Stomach (tissue), 9 donors: ENCODE measurements around the gene IRF1. TPM values are rescaled to one million over a fixed set of nuclear protein-coding genes. Genes with fewer than 3 reads are reported as not detected.
A peak's percentile ranks its signal among the peaks of the same experiment; 100 is the strongest.

ENCODE experiments used
- DNase-seq, 2 donors: peaks; one replicate each; pipeline versions ENCODE4 v3.0.0 to v3.0.0-alpha.2; 2013 to 2019
- H3K27ac ChIP-seq, 5 donors: fragments of 200-600 bp in 4 of 5; sonication (generic) in 4 of 5; one replicate each; pipeline ENCODE4 v1.5.1; 2013 to 2019; ENCODE audit warnings: mild to moderate bottlenecking in 1 of 5, moderate library complexity in 1 of 5
- H3K27me3 ChIP-seq, 3 donors: fragments of 200-600 bp; sonication (generic); one replicate each; pipeline ENCODE4 v1.5.1; 2017 to 2019; ENCODE audit warnings: mixed run types in 1 of 3
- H3K36me3 ChIP-seq, 4 donors: fragments of 200-600 bp; sonication (generic); 1 replicate in 3 of 4; 2 replicates in 1 of 4; pipeline ENCODE4 v1.5.1; 2016 to 2019
- H3K4me1 ChIP-seq, 4 donors: fragments of 200-600 bp; sonication (generic); one replicate each; pipeline ENCODE4 v1.5.1; 2016 to 2019
- H3K4me3 ChIP-seq, 4 donors: fragments of 200-600 bp; sonication (generic) in 3 of 4; one replicate each; pipeline ENCODE4 v1.5.1; 2016 to 2019; ENCODE audit warnings: mild to moderate bottlenecking in 1 of 4
- H3K9me3 ChIP-seq, 4 donors: fragments of 200-600 bp; sonication (generic); one replicate each; pipeline ENCODE4 v1.5.1; 2016 to 2019
- CTCF ChIP-seq, 7 experiments: fragments of 450-650 bp in 4 of 7; fragments of 200-600 bp in 3 of 7; sonication (generic) in 3 of 7; IDR thresholded peaks; one replicate each; pipeline ENCODE4 v1.5.1; 2016 to 2019; ENCODE audit warnings: antibody characterized with exemption in 7 of 7, control low read depth in 2 of 7, mild to moderate bottlenecking in 1 of 7
- EP300 ChIP-seq: sonication (generic); formaldehyde crosslinking; IDR thresholded peaks from one replicate; pipeline ENCODE4 v1.6.1; 2017; ENCODE audit warnings: antibody characterized with exemption
- POLR2A ChIP-seq, 4 donors: fragments of 450-650 bp; IDR thresholded peaks; one replicate each; pipeline ENCODE4 v1.6.1; 2016; ENCODE audit warnings: antibody characterized with exemption in 4 of 4, control low read depth in 2 of 4, mild to moderate bottlenecking in 1 of 4, moderate library complexity in 1 of 4
- POLR2AphosphoS5 ChIP-seq, 3 donors: sonication (generic); formaldehyde crosslinking; IDR thresholded peaks; one replicate each; pipeline ENCODE4 v1.6.1; 2016; ENCODE audit warnings: antibody characterized with exemption in 3 of 3
- WGBS, 5 donors: extraction: QIAGEN DNeasy Blood & Tissue Kit in 3 of 5; methylation state at CpG; one replicate each; pipeline versions ENCODE4 v1.1.5 to v1.1.7; 2013 to 2018; 5-methylcytosine and 5-hydroxymethylcytosine counted together
- intact Hi-C: fragments of 100-400 bp; cut with DNase I; formaldehyde crosslinking; loops from one replicate; pipeline ENCODE4 v1.15.1; 2023; ENCODE audit warnings: low total_unique reads
- polyA plus RNA-seq, 3 donors: library from polyadenylated mRNA; stranded (reverse); fragments of 200-250 nt; gene quantifications; one replicate each; pipeline ENCODE4 v1.2.3, GENCODE V29; 2013
- total RNA-seq, 5 donors: library from RNA; depleted of rRNA; stranded (reverse); fragments of >200 nt; gene quantifications; one replicate each; pipeline versions ENCODE4 v1.1.0 to v1.2.3, GENCODE V29; 2014 to 2016
- donor health status: healthy with polysubstance abuse.
- donor health status: Bipolar disorder and iron deficiency.
- donor health status: healthy.

The IRF1 gene
- total and polyA plus RNA-seq, 8 donors: 17.1 to 256 (median 64.7) TPM

GRCh38 chr5:132435886-132436285 is 54.7 kb downstream of the IRF1 start:
- Histone ChIP-seq H3K36me3 (peaks cover 0 to 3% (median 0%) of the 10 kb centered on the region in 4 donors), H3K4me3 (no peak overlapping the region), H3K27me3 (no peaks in the 10 kb centered on the region), H3K4me1 (peaks cover 57 to 93% (median 82%) of the 10 kb centered on the region in 4 donors), H3K9me3 (no peaks in the 10 kb centered on the region), H3K27ac (peak overlapping the region in 4 of 5 donors; percentile 45 to 80 (median 61))
- TF ChIP-seq POLR2AphosphoS5 (IDR thresholded peaks at IDR 0.05) (no peak), EP300 (no peak), CTCF (IDR thresholded peaks at IDR 0.05) (no peak), POLR2A (IDR thresholded peaks at IDR 0.05) (no peak)
- DNase-seq: no peak
- intact Hi-C loops: no loop called here
- 81 to 98% (median 90%) methylated on average over 2 of the region's 2 CpGs for WGBS, 5 donors

- DNase-seq: no peak
- Histone ChIP-seq H3K27ac (peak overlapping the region; percentile 45 to 80 (median 61)), H3K9me3 (no peaks in the 10 kb centered on the region), H3K4me3 (no peak overlapping the region), H3K36me3 (peaks cover 0 to 3% (median 0%) of the 10 kb centered on the region in 4 donors), H3K4me1 (peaks cover 59 to 97% (median 84%) of the 10 kb centered on the region in 4 donors), H3K27me3 (no peaks in the 10 kb centered on the region)
- WGBS, 5 donors: 39 to 71% (median 65%) methylated on average over 2 of the region's 2 CpGs
- TF ChIP-seq POLR2AphosphoS5 (IDR thresholded peaks at IDR 0.05): no peak
- no peak for TF ChIP-seq POLR2A (IDR thresholded peaks at IDR 0.05)
- TF ChIP-seq EP300: no peak
- no peak for TF ChIP-seq CTCF (IDR thresholded peaks at IDR 0.05)
- intact Hi-C loops: no loop called here
Measured at GRCh38 chr5:132435447-132435846, 55.1 kb downstream of the IRF1 start.

DNA sequence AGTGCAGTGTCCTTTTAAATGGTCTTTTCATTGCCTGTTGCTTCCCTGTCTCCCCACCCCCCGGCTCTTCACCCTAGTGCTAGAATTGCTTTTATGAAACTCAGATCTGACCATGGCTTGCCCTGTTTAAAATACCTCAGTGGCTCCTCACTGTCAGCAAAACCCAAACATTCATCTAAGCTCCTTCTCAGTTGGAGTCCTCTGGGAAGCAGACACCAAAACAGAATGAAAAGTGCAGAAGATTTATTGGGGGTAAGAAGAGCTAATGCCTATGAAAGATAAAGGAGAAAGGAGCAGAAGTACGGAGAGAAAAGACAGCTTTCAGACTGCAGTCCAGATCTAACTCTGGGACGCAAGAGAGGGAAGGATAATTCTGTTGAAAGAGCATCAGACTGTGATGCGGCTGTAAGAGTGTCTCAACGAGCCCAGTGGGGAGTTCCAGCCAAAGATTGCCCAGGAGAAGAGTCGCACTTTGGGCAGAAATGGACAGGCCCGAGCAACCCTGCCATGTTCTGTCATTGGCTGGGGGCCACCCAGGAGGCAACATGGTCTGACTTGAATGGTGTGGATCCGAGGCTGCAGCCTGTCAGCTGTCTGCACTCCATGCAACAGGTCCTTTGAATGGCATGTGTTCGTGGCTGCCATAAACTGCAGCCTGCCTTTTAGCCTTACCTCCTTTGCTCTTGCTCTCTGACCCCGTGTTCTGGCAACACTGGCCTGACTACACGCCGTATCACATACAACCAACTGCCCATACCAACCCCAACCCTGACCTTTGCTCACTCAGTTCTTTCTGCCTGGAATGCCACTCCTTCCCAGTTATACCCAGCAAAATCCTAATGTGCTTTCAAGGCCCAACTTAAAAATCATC is 55.9 kb downstream of the IRF1 start:
- peaks cover 61 to 99% (median 85%) of the 10 kb centered on the region in 4 donors for H3K4me1 ChIP-seq
- WGBS, 5 donors: 52 to 73% (median 56%) methylated on average over 12 of the region's 12 CpGs

More for the DNA sequence above, 55.9 kb downstream of the IRF1 start:
- TF ChIP-seq POLR2AphosphoS5 (IDR thresholded peaks at IDR 0.05) (no peak), POLR2A (IDR thresholded peaks at IDR 0.05) (no peak), EP300 (no peak), CTCF (IDR thresholded peaks at IDR 0.05) (no peak)
- H3K4me3 ChIP-seq: peak overlapping the region in 1 of 4 donors; percentile 1
- H3K36me3 ChIP-seq: peaks cover 0 to 3% (median 0%) of the 10 kb centered on the region in 4 donors
- intact Hi-C loops: no loop called here
- peak overlapping the region; percentile 45 to 80 (median 63) for H3K27ac ChIP-seq
- no peaks in the 10 kb centered on the region for H3K9me3 ChIP-seq
- DNase-seq: no peak
- no peaks in the 10 kb centered on the region for H3K27me3 ChIP-seq
